C4-2B (cell line): ENCODE measurements around the gene SPSB3.

Experiments used
- CTCF ChIP-seq: fragments of 450-650 bp; conservative IDR thresholded peaks from 2 replicates; pipeline ENCODE4 v1.5.1; 2017; ENCODE audit warnings: mild to moderate bottlenecking
- ZFX ChIP-seq: fragments of 450-650 bp; IDR thresholded peaks from 2 replicates; pipeline ENCODE4 v1.6.1; 2017

GRCh38 chr16:1759511-1759910 is 22.9 kb downstream of the SPSB3 start:
- TF ChIP-seq CTCF (no peak), ZFX (no peak)
